Stomach (tissue), 9 donors: Measurements from ENCODE around the gene LSM14A. TPM values are rescaled to one million over a fixed set of nuclear protein-coding genes. Genes with fewer than 3 reads are reported as not detected.

Experiments used
- DNase-seq, 2 donors: peaks; one replicate each; pipeline versions ENCODE4 v3.0.0 to v3.0.0-alpha.2; 2013 to 2019
- H3K27ac ChIP-seq, 5 donors: fragments of 200-600 bp in 4 of 5; sonication (generic) in 4 of 5; one replicate each; pipeline ENCODE4 v1.5.1; 2013 to 2019; ENCODE audit warnings: mild to moderate bottlenecking in 1 of 5, moderate library complexity in 1 of 5
- H3K27me3 ChIP-seq, 3 donors: fragments of 200-600 bp; sonication (generic); one replicate each; pipeline ENCODE4 v1.5.1; 2017 to 2019; ENCODE audit warnings: mixed run types in 1 of 3
- H3K36me3 ChIP-seq, 4 donors: fragments of 200-600 bp; sonication (generic); 1 replicate in 3 of 4; 2 replicates in 1 of 4; pipeline ENCODE4 v1.5.1; 2016 to 2019
- H3K4me1 ChIP-seq, 4 donors: fragments of 200-600 bp; sonication (generic); one replicate each; pipeline ENCODE4 v1.5.1; 2016 to 2019
- H3K4me3 ChIP-seq, 4 donors: fragments of 200-600 bp; sonication (generic) in 3 of 4; one replicate each; pipeline ENCODE4 v1.5.1; 2016 to 2019; ENCODE audit warnings: mild to moderate bottlenecking in 1 of 4
- H3K9me3 ChIP-seq, 4 donors: fragments of 200-600 bp; sonication (generic); one replicate each; pipeline ENCODE4 v1.5.1; 2016 to 2019
- EP300 ChIP-seq: sonication (generic); formaldehyde crosslinking; IDR thresholded peaks from one replicate; pipeline ENCODE4 v1.6.1; 2017; ENCODE audit warnings: antibody characterized with exemption
- POLR2A ChIP-seq, 4 donors: fragments of 450-650 bp; IDR thresholded peaks; one replicate each; pipeline ENCODE4 v1.6.1; 2016; ENCODE audit warnings: antibody characterized with exemption in 4 of 4, control low read depth in 2 of 4, mild to moderate bottlenecking in 1 of 4, moderate library complexity in 1 of 4
- POLR2AphosphoS5 ChIP-seq, 3 donors: sonication (generic); formaldehyde crosslinking; IDR thresholded peaks; one replicate each; pipeline ENCODE4 v1.6.1; 2016; ENCODE audit warnings: antibody characterized with exemption in 3 of 3
- WGBS, 5 donors: extraction: QIAGEN DNeasy Blood & Tissue Kit in 3 of 5; methylation state at CpG; one replicate each; pipeline versions ENCODE4 v1.1.5 to v1.1.7; 2013 to 2018; 5-methylcytosine and 5-hydroxymethylcytosine counted together
- intact Hi-C: fragments of 100-400 bp; cut with DNase I; formaldehyde crosslinking; loops from one replicate; pipeline ENCODE4 v1.15.1; 2023; ENCODE audit warnings: low total_unique reads
- polyA plus RNA-seq, 3 donors: library from polyadenylated mRNA; stranded (reverse); fragments of 200-250 nt; gene quantifications; one replicate each; pipeline ENCODE4 v1.2.3, GENCODE V29; 2013
- total RNA-seq, 5 donors: library from RNA; depleted of rRNA; stranded (reverse); fragments of >200 nt; gene quantifications; one replicate each; pipeline versions ENCODE4 v1.1.0 to v1.2.3, GENCODE V29; 2014 to 2016
- TF ChIP-seq, protein P1 (sequence below), 7 experiments: fragments of 450-650 bp in 4 of 7; fragments of 200-600 bp in 3 of 7; sonication (generic) in 3 of 7; IDR thresholded peaks; one replicate each; pipeline ENCODE4 v1.5.1; 2016 to 2019; ENCODE audit warnings: antibody characterized with exemption in 7 of 7, control low read depth in 2 of 7, mild to moderate bottlenecking in 1 of 7
- donor health status: healthy with polysubstance abuse.
- donor health status: Bipolar disorder and iron deficiency.
- donor health status: healthy.

Gene LSM14A
- total and polyA plus RNA-seq, 8 donors, result 38.4 to 227 (median 111) TPM

DNA sequence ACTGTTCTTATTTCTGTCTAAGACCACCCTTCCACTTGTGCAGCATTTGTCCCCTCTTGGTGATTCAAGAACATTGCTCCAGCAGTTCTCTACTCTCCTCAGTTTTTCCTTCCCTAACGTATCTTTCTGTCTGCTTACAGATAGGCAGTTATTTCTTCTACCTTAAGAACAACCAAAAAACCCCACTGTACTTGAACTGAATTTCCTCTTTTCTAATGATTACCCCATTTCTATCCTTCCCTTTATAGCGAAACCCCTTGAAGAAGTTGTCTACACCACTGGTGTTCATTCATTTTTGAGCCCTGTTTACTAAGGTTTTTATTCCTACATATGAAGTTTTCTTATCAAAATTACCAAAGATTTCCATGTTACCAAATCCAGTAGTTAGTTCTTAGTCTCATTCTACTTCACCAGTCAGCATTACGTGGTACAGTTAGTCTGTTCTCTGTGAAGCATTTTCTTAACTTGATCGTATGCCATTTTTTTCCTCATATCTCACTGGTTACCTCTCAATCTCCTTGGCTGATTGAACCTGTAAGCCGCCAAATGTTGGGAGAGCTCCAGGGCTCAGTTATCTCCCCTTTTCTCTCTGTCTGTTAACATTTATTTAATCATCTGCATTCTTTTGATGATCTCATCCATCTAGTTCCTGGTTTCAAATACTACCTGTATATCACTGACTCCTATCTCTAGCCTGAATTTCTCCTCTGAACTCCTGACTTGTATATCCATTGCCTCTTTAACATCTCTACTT lies 9.0 kb downstream of the LSM14A start:
- peaks cover 60 to 100% (median 97%) of the 10 kb centered on the region in 4 donors for H3K4me1 ChIP-seq
- H3K36me3 ChIP-seq, result peaks cover 0 to 8% (median 3%) of the 10 kb centered on the region in 4 donors
- no peaks in the 10 kb centered on the region for H3K27me3 ChIP-seq
- TF ChIP-seq POLR2A (IDR thresholded peaks at IDR 0.05) (no peak), EP300 (no peak), POLR2AphosphoS5 (IDR thresholded peaks at IDR 0.05) (no peak)
- TF ChIP-seq, protein P1, sequence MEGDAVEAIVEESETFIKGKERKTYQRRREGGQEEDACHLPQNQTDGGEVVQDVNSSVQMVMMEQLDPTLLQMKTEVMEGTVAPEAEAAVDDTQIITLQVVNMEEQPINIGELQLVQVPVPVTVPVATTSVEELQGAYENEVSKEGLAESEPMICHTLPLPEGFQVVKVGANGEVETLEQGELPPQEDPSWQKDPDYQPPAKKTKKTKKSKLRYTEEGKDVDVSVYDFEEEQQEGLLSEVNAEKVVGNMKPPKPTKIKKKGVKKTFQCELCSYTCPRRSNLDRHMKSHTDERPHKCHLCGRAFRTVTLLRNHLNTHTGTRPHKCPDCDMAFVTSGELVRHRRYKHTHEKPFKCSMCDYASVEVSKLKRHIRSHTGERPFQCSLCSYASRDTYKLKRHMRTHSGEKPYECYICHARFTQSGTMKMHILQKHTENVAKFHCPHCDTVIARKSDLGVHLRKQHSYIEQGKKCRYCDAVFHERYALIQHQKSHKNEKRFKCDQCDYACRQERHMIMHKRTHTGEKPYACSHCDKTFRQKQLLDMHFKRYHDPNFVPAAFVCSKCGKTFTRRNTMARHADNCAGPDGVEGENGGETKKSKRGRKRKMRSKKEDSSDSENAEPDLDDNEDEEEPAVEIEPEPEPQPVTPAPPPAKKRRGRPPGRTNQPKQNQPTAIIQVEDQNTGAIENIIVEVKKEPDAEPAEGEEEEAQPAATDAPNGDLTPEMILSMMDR (IDR thresholded peaks at IDR 0.05), result no peak
- no peak overlapping the region for H3K4me3 ChIP-seq
- H3K27ac ChIP-seq, result peak overlapping the region in 2 of 5 donors; percentile 2 to 23
- intact Hi-C loops, result no loop called here
- H3K9me3 ChIP-seq, result no peaks in the 10 kb centered on the region
- WGBS, 5 donors, result 53 to 67% (median 54%) methylated on average over 5 of the region's 5 CpGs
- no peak for DNase-seq

DNA sequence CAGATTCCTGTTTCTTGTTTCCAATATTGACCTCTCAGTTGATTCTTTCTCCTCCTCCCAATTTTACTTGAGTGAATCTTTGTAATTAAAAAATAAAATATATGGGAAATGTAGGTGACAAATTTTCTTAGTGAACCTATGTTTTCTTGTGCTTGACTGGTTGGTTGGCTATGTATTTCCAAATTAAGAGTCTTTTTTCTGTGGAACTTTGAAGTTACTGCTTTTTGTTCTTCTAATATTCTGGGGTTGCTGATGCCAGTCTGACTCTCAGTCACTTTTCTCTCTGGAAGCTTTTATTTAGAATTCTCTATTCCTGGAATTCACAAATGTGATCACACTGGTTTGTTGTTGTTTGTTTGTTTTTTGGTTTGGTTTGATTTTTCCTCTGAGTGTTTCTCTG lies 9.8 kb downstream of the LSM14A start:
- peaks cover 0 to 8% (median 3%) of the 10 kb centered on the region in 4 donors for H3K36me3 ChIP-seq
- no peaks in the 10 kb centered on the region for H3K9me3 ChIP-seq
- no peak for TF ChIP-seq POLR2A (IDR thresholded peaks at IDR 0.05)
- TF ChIP-seq EP300, result no peak
- TF ChIP-seq POLR2AphosphoS5 (IDR thresholded peaks at IDR 0.05), result no peak
- TF ChIP-seq, protein P1 (IDR thresholded peaks at IDR 0.05), result no peak
- H3K27ac ChIP-seq, result peak overlapping the region in 1 of 5 donors; percentile 2
- no peak for DNase-seq
- intact Hi-C loops, result no loop called here
- peaks cover 56 to 100% (median 93%) of the 10 kb centered on the region in 4 donors for H3K4me1 ChIP-seq
- H3K4me3 ChIP-seq, result no peak overlapping the region
- no peaks in the 10 kb centered on the region for H3K27me3 ChIP-seq

DNA sequence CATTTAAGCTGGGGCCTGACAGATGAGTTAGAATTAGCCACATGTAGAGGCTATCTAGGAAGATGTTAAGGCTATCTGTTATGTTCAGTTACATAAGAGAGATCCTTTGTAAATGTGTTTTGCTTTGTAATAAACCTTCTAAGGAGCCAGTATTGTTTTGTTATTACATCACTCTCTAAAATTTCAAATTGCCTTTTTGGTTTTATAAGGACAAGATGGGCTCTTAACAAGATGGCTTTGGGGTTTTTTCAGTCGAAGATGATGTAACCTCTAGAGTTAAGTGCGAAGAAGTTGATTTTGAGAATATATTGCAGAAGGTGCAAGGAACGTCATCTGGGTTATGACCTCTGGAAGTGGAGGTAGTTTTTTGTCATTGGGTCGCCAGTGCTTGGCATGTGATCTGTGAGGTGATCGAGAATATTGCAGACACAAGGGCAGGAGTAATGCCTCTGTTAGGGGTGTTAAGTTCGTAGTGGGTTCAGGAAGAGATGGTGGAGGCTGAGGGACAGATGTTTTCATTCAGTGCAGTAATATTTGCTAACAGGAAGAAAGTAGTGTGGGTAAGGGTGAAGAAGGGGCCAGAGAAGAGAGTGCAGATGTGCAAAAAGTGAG lies 12.7 kb downstream of the LSM14A start:
- DNase-seq, result no peak
- TF ChIP-seq, protein P1 (IDR thresholded peaks at IDR 0.05), result no peak
- TF ChIP-seq POLR2A (IDR thresholded peaks at IDR 0.05), result no peak
- no peak for TF ChIP-seq POLR2AphosphoS5 (IDR thresholded peaks at IDR 0.05)
- no peak for TF ChIP-seq EP300
- intact Hi-C loops, result no loop called here
- Histone ChIP-seq H3K4me3 (no peak overlapping the region), H3K36me3 (peaks cover 0 to 8% (median 3%) of the 10 kb centered on the region in 4 donors), H3K4me1 (peaks cover 54 to 100% (median 88%) of the 10 kb centered on the region in 4 donors), H3K9me3 (no peaks in the 10 kb centered on the region), H3K27me3 (no peaks in the 10 kb centered on the region), H3K27ac (peak overlapping the region in 1 of 5 donors; percentile 15)
- 49 to 68% (median 65%) methylated on average over 6 of the region's 6 CpGs for WGBS, 5 donors

DNA sequence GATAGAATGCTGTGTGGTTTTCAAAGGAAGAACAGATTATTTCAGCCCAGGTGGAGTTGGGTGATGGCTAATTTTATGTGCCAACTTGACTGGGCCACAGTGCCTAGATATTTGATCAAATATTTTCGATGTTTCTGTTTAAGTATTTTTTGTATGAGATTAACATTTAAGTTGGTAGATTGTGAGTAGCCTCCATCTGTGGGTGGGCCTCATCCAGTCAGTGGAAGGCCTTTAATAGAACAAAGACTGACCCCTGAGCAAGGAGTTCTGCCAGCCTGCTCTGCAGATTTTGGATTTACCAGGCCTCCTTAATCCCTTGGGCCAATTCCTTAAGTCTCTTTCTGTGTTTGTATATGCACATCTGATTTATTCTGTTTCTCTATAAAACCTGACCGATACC lies 13.9 kb downstream of the LSM14A start:
- H3K9me3 ChIP-seq, result no peaks in the 10 kb centered on the region
- H3K4me3 ChIP-seq, result no peak overlapping the region
- intact Hi-C loops, result no loop called here
- H3K36me3 ChIP-seq, result no peaks in the 10 kb centered on the region
- DNase-seq, result no peak
- WGBS, 5 donors, result 70 to 90% (median 76%) methylated on average over 2 of the region's 2 CpGs
- H3K4me1 ChIP-seq, result peaks cover 48 to 100% (median 85%) of the 10 kb centered on the region in 4 donors
- H3K27me3 ChIP-seq, result no peaks in the 10 kb centered on the region
- TF ChIP-seq, protein P1 (IDR thresholded peaks at IDR 0.05), result no peak
- TF ChIP-seq EP300 (no peak), POLR2AphosphoS5 (IDR thresholded peaks at IDR 0.05) (no peak), POLR2A (IDR thresholded peaks at IDR 0.05) (no peak)
- H3K27ac ChIP-seq, result no peak overlapping the region
